Keratinocyte (primary cell): ENCODE measurements around the gene FAM186B. TPM values are rescaled to one million over a fixed set of nuclear protein-coding genes. Genes with fewer than 3 reads are reported as not detected.

Source experiments
- DNase-seq: peaks from one replicate; pipeline ENCODE4 v3.0.0-alpha.2; 2011; ENCODE audit warnings: low read depth, missing footprints, low spot score
- FAIRE-seq: peaks from 2 replicates; lab custom pipeline; 2011; peaks lifted over from hg19 to GRCh38; lab: Jason Lieb, UNC
- H2AFZ ChIP-seq: 2 replicates; pipeline ENCODE4 v1.6.0; 2012; ENCODE audit warnings: low read length, control low read depth, inconsistent platforms; ENCODE audit not compliant: control insufficient read depth
- H3K27ac ChIP-seq: 2 replicates; pipeline ENCODE4 v1.5.1; 2011; ENCODE audit warnings: low read length; ENCODE audit not compliant: control insufficient read depth, insufficient read depth
- H3K27me3 ChIP-seq: 3 replicates; pipeline ENCODE4 v1.6.0; 2011; ENCODE audit warnings: low read length; ENCODE audit not compliant: control insufficient read depth, insufficient read depth; ENCODE audit errors: extremely low read depth
- H3K36me3 ChIP-seq, 2 experiments: 2 replicates in 1 of 2; 3 replicates in 1 of 2; pipeline ENCODE4 v1.5.1; 2011; ENCODE audit warnings: low read length in 2 of 2, mild to moderate bottlenecking in 1 of 2; ENCODE audit not compliant: control insufficient read depth in 2 of 2, insufficient read depth in 2 of 2; ENCODE audit errors: extremely low read depth in 1 of 2
- H3K4me1 ChIP-seq: 3 replicates; pipeline ENCODE4 v1.5.1; 2011; ENCODE audit warnings: low read length; ENCODE audit not compliant: control insufficient read depth, insufficient read depth; ENCODE audit errors: extremely low read depth
- H3K4me2 ChIP-seq: 3 replicates; pipeline ENCODE4 v1.6.0; 2011; ENCODE audit warnings: low read depth, low read length; ENCODE audit not compliant: control insufficient read depth, insufficient read depth; ENCODE audit errors: extremely low read depth
- H3K4me3 ChIP-seq, 3 experiments: fragments of 200-600 bp in 1 of 3; sonication (generic) in 1 of 3; 2 replicates in 2 of 3; 3 replicates in 1 of 3; pipeline ENCODE4 v1.5.1; 2011 to 2016; ENCODE audit warnings: low read length in 3 of 3, mild to moderate bottlenecking in 3 of 3, control low read depth in 2 of 3, inconsistent platforms in 1 of 3, low read depth in 1 of 3, mixed read lengths in 1 of 3, mixed run types in 1 of 3, moderate library complexity in 1 of 3; ENCODE audit not compliant: control insufficient read depth in 2 of 3, insufficient read depth in 2 of 3; ENCODE audit errors: extremely low read depth in 1 of 3
- H3K79me2 ChIP-seq: 2 replicates; pipeline ENCODE4 v1.6.0; 2012; ENCODE audit warnings: low read length; ENCODE audit not compliant: control insufficient read depth, insufficient read depth
- H3K9ac ChIP-seq: 3 replicates; pipeline ENCODE4 v1.6.0; 2011; ENCODE audit warnings: low read length; ENCODE audit not compliant: control insufficient read depth, insufficient read depth; ENCODE audit errors: extremely low read depth
- H3K9me1 ChIP-seq: 3 replicates; pipeline ENCODE4 v1.6.0; 2011; ENCODE audit warnings: low read length; ENCODE audit not compliant: control insufficient read depth, insufficient read depth; ENCODE audit errors: extremely low read depth
- H3K9me3 ChIP-seq: 2 replicates; pipeline ENCODE4 v1.5.1; 2012; ENCODE audit warnings: low read depth, low read length; ENCODE audit not compliant: control insufficient read depth
- H4K20me1 ChIP-seq: 3 replicates; pipeline ENCODE4 v1.6.0; 2011; ENCODE audit warnings: low read length; ENCODE audit not compliant: control insufficient read depth, insufficient read depth; ENCODE audit errors: extremely low read depth
- CTCF ChIP-seq, 3 experiments: IDR thresholded peaks in 1 of 3; conservative IDR thresholded peaks in 1 of 3; optimal IDR thresholded peaks in 1 of 3; 2 replicates in 2 of 3; 3 replicates in 1 of 3; pipeline versions ENCODE3 to v1.5.1; 2011; ENCODE audit warnings: low read length in 3 of 3, mild to moderate bottlenecking in 3 of 3, moderate library complexity in 2 of 3, control low read depth in 1 of 3, inconsistent platforms in 1 of 3; ENCODE audit not compliant: insufficient read depth in 2 of 3; ENCODE audit errors: extremely low read depth in 1 of 3
- EZH2 ChIP-seq: IDR thresholded peaks from one replicate; pipeline ENCODE4 v1.6.1; 2012; ENCODE audit warnings: inconsistent platforms, mild to moderate bottlenecking, low read length, moderate library complexity
- dilution Hi-C: fragments of 300-500 bp; cut with MboI; formaldehyde crosslinking; loops from one replicate; pipeline ENCODE4 v1.7.0; 2020; ENCODE audit warnings: low sequenced_read_pairs; ENCODE audit not compliant: extremely low pct_ligation_motif_present
- polyA plus RNA-seq, 5 experiments: library from polyadenylated mRNA; depleted of rRNA in 3 of 5; stranded (reverse) in 3 of 5; stranded (forward) in 1 of 5; unstranded in 1 of 5; fragments of >200 nt; gene quantifications; 1 replicate in 1 of 5; 2 replicates in 3 of 5; 3 replicates in 1 of 5; pipeline versions ENCODE4 v1.2.1 to v1.2.3, GENCODE V29; 2011 to 2012; ENCODE audit warnings: missing spikeins in 2 of 5, low read depth in 1 of 5, low replicate concordance in 1 of 5

FAM186B gene
- polyA plus RNA-seq, 1 donor (not counting 4 experiments of a cell fraction or from before 2014, with no cell fraction given): 0.13 TPM

- no peaks in the 10 kb centered on the region for H3K79me2 ChIP-seq
- TF ChIP-seq CTCF (optimal IDR thresholded peaks at IDR 0.05 in 1 of 3, IDR thresholded peaks at IDR 0.05 in 1 of 3, conservative IDR thresholded peaks at IDR 0.05 in 1 of 3; ENCODE audit: extremely low read depth in 1 of 3, insufficient read depth in 2 of 3, low read length in 3 of 3): peak; percentile 24 to 73 (median 54)
- no peak for TF ChIP-seq EZH2
- peaks cover under 1% of the 10 kb centered on the region for H3K27me3 ChIP-seq
- H3K9me1 ChIP-seq: no peaks in the 10 kb centered on the region
- H3K4me1 ChIP-seq: no peaks in the 10 kb centered on the region
- H2AFZ ChIP-seq: no peak overlapping the region
- H3K9me3 ChIP-seq: no peaks in the 10 kb centered on the region
- H3K4me2 ChIP-seq: no peak overlapping the region
- H3K27ac ChIP-seq: no peak overlapping the region
- dilution Hi-C loops: no loop called here
- H3K9ac ChIP-seq: no peak overlapping the region
- no peak overlapping the region for H3K4me3 ChIP-seq
- no peaks in the 10 kb centered on the region for H4K20me1 ChIP-seq
- H3K36me3 ChIP-seq: peaks cover 27 to 41% of the 10 kb centered on the region in 2 experiments
- FAIRE-seq: no peak
- no peak for DNase-seq
Observed at GRCh38 chr12:49557917-49558215, 47.6 kb downstream of the FAM186B start.

- no peak for DNase-seq
- Histone ChIP-seq H3K9me3 (no peaks in the 10 kb centered on the region), H3K27me3 (peaks cover 6% of the 10 kb centered on the region), H3K4me2 (no peak overlapping the region), H3K4me1 (no peaks in the 10 kb centered on the region), H3K79me2 (no peaks in the 10 kb centered on the region), H3K9me1 (no peaks in the 10 kb centered on the region), H4K20me1 (no peaks in the 10 kb centered on the region), H3K36me3 (peaks cover 24 to 36% of the 10 kb centered on the region in 2 experiments), H2AFZ (no peak overlapping the region), H3K27ac (no peak overlapping the region), H3K4me3 (no peak overlapping the region), H3K9ac (no peak overlapping the region)
- TF ChIP-seq CTCF (optimal IDR thresholded peaks at IDR 0.05 in 1 of 3, IDR thresholded peaks at IDR 0.05 in 1 of 3, conservative IDR thresholded peaks at IDR 0.05 in 1 of 3; ENCODE audit: extremely low read depth in 1 of 3, insufficient read depth in 2 of 3, low read length in 3 of 3): no peak
- no peak for TF ChIP-seq EZH2
- FAIRE-seq: no peak
- dilution Hi-C loops: no loop called here
Observed at GRCh38 chr12:49557187-49557916, 48.1 kb downstream of the FAM186B start.
